Stromal cell of bone marrow (primary cell): ENCODE data around the gene THBD.

Experiments
- DNase-seq: peaks from one replicate; pipeline ENCODE4 v3.0.0-alpha.2; 2012; ENCODE audit warnings: low read depth

The THBD gene

GRCh38 chr20:23084845-23085365, 35.4 kb upstream of the THBD start:
- no peak for DNase-seq

DNA sequence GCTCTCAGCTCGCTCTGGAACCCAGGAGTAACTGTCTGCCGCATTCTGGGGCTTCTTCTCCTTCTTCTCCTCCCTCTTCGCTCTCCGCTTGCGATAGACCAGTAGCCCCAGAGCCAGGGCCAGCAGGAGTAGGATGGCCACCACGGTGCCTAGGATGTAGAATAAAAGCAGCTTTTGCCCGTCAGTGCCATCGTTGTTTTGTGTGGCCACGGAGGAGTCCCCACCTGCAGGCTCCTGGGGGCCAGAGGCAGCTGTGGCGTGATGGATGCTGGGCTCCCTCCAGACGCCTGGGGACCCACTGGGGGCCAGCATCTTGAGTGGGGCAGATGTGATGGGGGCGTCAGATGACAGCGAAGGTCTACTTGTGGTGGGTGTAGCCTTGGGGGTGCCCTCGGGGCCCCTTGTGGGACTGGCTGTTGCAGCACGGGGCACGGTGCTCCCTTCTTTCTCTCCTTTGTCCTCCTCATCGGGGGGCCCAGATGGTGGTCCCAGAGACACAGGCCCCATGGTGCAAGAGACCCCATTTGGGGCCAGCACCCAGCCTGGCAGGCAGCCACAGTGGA, 34.9 kb upstream of the THBD start:
- DNase-seq: no peak

DNA sequence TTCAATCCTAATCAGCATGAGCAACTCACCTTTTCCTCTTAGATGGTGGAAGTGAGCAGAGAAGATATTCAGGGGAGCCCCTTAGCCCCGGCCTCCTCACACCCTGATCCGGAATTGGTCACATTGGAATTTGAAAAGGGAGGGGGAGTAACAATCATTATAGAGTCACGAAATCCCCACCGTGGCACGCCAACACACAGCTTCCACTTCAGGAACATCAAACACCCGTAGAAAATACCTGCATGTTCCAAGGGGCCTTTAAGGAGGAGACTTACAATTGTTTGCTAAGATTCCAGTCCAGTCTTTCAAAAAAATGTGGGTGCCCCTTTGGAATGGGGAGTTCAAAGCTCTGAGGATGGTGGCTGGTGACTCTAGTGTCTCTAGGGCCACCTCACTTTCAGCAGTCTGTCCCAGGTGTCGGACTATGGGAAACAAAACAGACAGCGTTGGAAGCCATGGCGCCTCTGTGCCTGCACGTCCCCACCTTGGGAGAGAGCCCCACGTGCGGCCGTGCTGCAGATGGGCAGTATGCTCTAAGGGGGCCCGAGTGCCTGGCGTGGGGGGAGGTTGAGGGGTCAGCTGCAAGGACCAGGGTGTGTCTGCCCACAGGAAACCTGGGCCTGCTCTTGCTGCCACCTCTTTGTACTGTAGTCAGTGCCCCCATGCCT, 34.2 kb upstream of the THBD start:
- DNase-seq: no peak

DNA sequence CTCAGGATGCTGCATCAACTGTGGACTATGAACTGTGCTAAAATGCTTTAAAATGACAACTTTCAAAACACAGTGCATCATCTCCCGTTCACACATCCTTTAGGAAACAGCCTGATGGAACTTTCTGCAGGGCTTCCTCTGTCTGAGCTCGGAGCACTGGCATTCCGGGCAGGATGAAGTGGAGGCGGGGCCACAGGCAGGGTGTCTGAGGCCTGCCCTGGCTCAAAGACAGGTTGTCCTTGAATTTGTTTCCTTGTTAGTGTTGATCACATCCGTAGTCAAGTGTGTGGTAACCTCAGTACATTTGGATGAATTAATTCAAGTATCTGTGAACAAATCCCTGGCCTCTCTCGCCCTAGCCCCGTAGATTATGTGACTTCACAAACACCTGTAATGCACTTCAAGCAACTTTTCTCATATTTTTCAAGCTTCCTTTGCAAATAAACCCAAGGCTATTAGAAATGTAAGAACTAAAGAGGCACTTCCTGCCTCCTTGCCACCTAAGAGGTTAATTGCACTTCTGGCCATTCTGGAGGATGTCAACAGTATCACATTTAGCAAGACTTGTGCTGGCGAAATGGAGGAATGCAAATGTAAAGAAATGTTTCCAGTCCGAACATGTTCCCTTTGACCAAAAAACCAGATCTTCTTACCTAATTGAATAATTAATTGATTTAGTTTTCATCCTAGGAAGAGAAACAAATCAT, 33.5 kb upstream of the THBD start:
- no peak for DNase-seq

DNA sequence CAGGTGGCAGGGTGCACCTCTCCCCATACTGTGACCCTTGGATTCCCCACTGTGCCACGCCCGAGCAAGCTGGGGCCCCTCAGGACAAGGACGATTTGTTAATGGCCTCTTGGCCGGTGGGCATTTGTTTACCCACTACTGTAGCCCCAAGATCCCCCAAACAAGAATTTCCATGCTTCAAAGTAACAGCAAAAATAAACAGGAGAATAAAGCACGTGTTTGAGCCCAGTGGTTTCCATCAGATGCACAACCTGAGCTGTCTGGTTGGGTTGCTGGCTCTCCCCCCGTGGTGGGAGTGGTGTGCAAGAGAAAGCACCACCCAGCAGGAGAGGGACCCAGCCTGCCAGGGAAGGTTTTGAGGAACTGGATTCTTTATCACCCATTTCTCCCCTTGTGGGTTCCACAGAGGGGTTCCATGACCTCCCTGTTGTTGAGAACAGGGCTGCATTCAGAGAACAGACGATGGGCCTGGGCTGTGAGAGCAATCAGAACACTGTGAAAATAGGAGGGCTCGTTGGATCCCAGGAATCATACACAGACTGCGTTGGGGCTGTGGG, 31.9 kb upstream of the THBD start:
- DNase-seq: no peak

DNA sequence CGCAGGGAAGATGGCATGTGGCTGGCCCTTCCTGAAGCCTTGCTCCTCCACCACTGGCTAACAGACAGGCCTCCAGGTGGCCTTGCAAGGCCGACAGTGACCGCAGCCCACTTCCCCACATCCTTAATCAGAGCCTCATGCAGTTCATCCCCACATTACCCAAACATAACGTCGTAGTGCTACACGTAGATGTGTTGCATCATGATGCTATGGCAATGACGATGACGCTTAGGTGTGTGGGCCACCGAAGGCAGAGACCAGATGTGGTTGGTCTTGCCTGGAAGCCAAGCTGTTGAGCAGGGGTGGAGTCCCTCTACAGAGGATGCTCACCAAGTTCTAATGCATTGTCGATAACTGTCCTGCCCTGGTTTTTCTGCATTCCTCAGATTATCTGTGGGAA, 31.0 kb upstream of the THBD start:
- DNase-seq: no peak

DNA sequence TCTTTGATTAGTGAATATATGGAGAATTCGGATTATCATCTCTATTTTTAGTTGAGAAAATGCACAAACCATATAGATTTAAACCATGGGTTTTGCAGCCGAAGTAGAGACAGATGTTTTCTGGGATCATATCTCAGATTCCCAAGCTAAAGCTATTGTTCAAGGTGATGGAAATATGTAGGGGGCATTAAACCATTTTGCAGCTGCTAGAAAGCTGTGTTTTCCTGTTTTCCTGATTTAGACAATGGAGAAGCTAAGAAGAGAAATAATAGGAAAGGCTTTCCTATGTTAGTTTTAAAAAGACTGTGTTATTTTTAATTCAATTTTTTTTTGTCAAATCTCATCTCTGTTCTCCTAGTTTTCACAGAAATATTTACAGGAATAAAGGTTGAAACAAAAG, 30.5 kb upstream of the THBD start:
- DNase-seq: no peak

DNA sequence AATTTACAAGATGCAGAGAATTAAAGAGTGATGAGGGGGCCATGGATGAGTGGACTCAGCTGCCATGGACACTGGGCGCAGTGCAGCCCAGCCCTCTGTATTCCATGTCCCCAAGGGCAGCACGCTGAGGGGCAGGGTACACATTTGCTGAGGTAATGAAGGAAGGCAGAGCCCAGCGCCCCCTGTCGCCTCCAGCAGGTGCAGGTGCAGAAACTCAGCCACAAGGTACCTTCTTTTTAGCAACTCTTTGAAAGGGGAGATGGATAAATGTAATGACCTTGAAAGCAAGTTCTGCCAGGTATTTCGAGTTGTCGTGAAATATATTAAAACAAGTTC, 29.5 kb upstream of the THBD start:
- no peak for DNase-seq

DNA sequence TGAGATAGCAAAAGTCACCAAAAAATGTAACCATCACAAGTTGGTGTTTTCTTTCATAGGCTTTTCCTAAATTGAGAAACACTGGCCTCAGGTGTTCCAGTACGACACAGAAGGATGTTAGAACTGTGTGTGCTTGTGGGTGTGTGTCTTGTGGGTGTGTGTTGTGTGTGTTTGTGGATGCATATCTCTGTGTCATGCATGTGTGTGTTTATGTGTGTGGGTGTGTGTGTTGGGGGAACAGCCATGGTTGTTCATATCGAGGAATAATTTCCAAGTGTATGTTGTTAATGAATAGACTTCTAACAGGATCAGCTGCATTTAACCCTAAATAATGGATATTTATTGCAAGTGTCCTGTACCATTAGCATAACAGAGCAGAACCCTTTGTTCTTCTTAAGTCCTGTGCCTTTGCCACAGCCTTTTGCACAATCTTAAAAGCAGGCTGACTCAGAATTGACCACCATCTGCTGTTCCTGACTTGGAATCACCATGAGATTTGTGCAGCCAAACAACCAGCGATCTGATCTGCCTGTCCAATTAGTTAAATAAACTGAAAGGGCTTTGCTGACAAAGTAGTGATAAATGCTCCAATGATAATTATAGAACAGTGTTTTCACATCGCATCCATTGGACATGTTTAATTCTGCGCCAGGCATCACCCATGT, 29.0 kb upstream of the THBD start:
- DNase-seq: peak; percentile 31

GRCh38 chr20:23077277-23077676, 27.8 kb upstream of the THBD start:
- no peak for DNase-seq

GRCh38 chr20:23074052-23074451, 24.6 kb upstream of the THBD start:
- DNase-seq: no peak

- no peak for DNase-seq
Measured at GRCh38 chr20:23072892-23073586, 23.6 kb upstream of the THBD start.

GRCh38 chr20:23071996-23072395, 22.5 kb upstream of the THBD start:
- DNase-seq: no peak

DNA sequence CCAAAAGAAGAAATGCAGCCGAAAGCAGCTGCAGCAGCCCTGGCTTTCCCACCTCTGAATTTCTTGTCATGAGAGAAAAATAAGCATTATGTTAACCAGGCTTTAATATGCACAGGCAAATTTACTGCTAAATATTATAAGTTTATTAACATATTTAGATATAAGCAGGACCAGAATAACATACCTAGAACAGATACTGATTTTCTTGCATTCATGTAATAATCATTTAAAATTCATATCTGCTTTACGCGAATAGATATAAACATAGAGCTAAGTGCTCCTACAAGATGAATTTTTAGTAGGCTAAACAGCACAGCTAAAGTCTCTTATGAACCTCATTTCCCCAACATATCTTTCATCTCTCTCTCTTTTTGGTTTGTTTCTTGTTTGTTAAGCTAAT, 21.9 kb upstream of the THBD start:
- no peak for DNase-seq

DNA sequence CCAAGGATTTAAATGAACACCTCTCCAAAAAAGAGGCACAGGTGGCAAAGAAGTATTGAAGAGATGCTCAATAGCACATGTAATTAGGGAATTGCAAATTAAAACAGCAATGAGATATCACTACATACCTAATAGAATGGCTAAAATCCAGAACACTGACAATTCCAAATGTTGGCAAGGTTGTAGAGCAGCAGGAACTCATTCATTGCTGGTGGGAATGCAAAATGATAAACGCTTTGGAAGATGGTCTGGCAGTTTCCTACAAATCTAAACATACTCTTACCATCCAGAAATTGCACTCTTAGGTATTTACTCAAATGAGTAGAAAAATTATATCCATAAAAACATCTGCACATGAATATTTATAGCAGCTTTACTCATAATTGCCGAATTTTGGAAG, 19.6 kb upstream of the THBD start:
- DNase-seq: no peak

GRCh38 chr20:23068283-23068682, 18.8 kb upstream of the THBD start:
- no peak for DNase-seq

GRCh38 chr20:23066772-23067171, 17.3 kb upstream of the THBD start:
- DNase-seq: no peak

DNA sequence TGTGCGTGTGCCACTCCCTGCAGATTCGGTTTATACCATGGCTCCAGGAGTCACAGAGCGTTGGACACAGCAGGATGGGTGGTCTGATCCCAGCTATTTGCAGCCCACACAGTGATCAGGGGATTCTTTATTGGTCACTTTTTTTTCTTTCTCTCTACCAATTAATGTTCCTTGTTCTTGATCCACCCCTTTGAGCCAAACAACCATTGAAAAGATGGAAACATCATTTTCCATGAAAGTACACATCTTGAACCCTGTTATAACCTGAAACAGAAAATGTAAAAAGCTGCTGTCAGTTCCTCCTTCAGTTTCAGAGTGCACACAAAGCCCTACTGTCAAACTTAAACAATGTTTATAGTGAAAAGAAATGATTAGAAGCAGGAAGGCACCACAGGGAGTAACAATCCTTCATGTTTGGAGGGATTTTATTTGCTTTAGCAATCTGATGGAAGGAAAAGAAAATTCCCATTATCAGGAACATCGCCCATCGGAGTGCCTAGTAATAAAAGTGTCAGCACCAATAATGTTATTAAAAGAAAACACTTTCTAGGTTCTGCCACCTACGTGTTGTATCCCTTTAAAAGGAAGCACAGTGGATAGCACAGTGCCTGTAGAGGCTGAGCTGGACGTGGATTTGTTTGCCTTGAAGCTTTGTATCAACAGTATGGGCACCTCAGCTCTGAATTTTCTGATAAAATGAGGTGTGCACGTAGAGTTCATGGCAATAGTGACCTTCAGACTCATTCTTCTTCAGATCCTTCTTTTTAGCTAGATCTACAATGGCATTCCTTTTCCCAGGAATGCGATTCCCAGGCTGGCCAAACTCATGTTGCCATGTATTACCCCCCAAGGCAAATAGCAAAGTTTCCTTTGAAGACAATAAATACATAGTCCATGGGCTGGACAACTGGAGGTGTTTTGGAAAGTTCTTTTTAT, 16.1 kb upstream of the THBD start:
- DNase-seq: no peak

GRCh38 chr20:23063581-23063980, 14.1 kb upstream of the THBD start:
- no peak for DNase-seq

DNA sequence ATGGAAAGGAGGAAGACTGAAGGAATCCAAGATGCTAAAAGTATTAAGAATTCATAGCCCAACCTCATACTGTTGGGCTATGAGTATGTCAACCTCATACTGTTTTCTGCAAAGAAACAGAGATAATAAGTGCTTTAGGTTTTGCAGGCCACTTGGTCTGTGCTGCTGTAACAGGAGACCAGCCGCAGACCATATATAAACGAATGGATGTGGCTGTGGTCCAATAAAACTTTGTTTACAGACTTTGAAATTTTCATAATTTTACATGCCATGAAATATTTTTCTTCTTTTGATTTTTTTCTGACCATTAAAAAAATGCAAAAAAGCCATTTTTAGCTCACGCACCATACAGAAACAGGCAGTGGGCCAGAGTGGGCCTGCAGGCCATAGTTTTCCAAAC, 13.7 kb upstream of the THBD start:
- no peak for DNase-seq

DNA sequence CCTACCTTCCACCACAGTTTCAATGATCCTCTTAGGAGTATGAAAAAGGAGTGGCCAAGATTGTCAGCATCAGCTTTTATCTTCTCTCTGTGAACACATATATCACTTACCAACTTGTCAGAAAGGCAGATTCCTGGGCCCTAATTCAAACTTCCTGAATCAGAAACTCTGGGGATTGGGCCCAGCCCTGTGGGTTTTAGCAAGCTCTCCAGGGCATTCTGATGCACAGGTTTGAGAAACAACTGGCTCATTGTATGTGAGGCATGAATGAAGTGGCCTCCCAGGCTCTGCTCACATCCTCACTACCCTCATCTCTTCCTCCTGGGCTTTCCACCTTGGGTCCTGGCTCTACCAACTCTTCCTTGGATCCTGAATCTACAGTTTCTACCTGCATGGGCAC, 13.2 kb upstream of the THBD start:
- no peak for DNase-seq
